HG03064 (cell line): ENCODE measurements around the gene SPATA3.
"Not testable (repeated sequence)": the region's sequence is repeated elsewhere in the genome, so short reads cannot be mapped to it uniquely, and the experiment has no call there.

Experiments
- ATAC-seq: cut with Tn5 transposase; IDR thresholded peaks from one replicate; pipeline ENCODE4 v1.9.1; 2021; ENCODE audit warnings: low read depth; ENCODE audit not compliant: unreplicated experiment

Gene SPATA3

DNA sequence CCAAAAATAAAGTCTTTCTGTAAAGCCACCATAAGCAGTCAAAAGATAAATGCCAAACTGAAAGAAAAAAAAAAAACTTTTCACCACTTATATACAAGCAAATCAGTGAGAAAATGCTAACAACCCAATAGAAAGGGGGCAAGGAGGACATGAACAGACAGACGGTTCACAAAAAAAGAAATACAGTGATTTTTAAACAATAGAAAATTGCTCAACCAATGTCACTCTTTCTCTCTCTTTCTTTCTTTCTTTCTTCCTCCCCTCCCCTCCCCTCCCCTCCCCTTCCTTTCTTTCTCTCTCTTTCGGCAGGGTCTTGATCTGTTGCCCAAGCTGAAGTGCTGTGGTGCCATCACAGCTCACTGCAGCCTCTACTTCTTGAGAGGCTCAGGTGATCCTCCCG lies 28.8 kb upstream of the SPATA3 start:
- no peak for ATAC-seq

- not testable (repeated sequence) for ATAC-seq
Observed at GRCh38 chr2:230968314-230968713, 27.6 kb upstream of the SPATA3 start.

GRCh38 chr2:230968921-230969658 lies 26.8 kb upstream of the SPATA3 start:
- no peak for ATAC-seq

GRCh38 chr2:230969659-230970015 lies 26.3 kb upstream of the SPATA3 start:
- no peak for ATAC-seq

GRCh38 chr2:230972046-230972445 lies 23.9 kb upstream of the SPATA3 start:
- ATAC-seq, result no peak

DNA sequence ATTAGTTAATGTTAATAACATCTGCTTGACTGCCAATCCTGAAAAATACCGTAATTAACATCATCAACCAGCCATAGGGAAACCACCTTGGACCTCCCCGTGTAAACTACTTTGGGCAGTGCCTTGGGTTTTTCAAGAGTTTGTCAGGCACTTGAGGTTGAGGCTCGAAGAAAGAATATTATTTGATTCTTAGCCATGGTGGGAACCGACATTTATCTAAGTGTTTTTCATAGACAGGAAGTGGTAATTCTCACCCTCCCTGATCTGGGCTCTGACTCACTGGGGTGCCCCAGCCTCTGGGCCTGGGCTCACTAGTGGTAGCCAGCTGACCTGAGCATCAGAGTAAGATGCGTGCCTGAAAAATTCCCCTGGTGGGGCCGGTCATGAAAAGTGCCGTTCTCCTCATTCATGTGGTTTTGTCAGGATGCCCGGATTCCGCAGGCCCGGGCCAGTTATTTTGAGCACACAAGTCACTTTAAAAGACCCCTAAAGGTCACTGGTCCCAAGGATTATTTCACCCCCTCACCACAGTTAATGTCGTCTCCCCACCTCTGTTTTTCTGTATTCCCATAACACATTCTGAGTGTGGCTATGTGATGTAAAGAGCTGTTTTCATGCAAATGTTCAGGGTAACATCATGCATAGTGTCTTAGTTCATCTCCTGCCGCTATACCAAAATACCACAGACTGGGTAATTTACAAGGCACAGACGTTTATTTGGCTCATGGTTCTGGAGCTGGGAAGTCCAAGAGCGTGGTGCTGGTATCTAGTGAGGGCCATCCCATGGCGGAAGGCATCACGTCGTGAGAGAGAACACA lies 21.6 kb upstream of the SPATA3 start:
- ATAC-seq, result peak; percentile 76

DNA sequence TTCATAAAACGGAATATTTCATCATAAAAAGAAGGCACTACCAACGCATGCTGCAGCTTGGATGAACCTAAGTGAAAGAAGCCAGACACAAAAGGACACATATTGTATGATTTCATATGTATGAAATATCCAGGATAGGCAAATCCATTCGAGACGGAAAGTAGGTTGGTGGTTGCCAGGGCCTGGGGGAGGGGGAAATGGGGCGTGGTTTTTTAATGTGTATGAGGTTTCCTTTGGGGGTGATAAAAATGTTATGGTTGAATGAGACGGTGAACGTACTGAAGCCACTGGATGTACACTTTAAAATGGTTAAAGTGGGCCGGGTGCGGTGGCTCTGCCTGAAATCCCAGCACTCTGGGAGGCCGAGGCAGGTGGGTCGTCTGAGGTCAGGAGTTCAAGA lies 20.0 kb upstream of the SPATA3 start:
- no peak for ATAC-seq

GRCh38 chr2:230976671-230977171 lies 19.2 kb upstream of the SPATA3 start:
- no peak for ATAC-seq

- ATAC-seq, result no peak
Observed at GRCh38 chr2:230980468-230980867, 15.5 kb upstream of the SPATA3 start.

- no peak for ATAC-seq
Observed at GRCh38 chr2:230981704-230982103, 14.2 kb upstream of the SPATA3 start.

DNA sequence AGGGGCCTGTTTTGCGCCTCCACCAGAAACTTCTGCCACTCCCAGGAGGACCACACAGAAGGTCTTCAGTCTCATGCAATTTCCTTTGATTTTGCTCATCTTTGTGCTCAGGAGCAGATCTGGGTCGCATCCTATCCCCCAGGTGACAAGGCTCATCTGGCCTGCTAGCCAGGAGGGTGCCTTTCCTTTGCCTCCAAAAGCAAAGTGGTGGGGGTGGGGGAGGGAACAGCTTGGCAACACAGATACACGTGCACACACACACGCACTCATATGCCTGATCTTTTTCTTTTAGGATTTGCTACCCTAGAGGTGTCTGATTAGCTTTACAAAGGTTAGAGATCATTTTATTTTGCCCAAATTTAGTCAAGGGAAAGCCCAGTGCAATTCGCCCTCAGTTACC lies 13.8 kb upstream of the SPATA3 start:
- no peak for ATAC-seq

GRCh38 chr2:230982528-230982927 lies 13.4 kb upstream of the SPATA3 start:
- ATAC-seq, result no peak

- no peak for ATAC-seq
Observed at GRCh38 chr2:230983566-230983965, 12.4 kb upstream of the SPATA3 start.

- peak; percentile 62 for ATAC-seq
Observed at GRCh38 chr2:230984393-230985220, 11.3 kb upstream of the SPATA3 start.

DNA sequence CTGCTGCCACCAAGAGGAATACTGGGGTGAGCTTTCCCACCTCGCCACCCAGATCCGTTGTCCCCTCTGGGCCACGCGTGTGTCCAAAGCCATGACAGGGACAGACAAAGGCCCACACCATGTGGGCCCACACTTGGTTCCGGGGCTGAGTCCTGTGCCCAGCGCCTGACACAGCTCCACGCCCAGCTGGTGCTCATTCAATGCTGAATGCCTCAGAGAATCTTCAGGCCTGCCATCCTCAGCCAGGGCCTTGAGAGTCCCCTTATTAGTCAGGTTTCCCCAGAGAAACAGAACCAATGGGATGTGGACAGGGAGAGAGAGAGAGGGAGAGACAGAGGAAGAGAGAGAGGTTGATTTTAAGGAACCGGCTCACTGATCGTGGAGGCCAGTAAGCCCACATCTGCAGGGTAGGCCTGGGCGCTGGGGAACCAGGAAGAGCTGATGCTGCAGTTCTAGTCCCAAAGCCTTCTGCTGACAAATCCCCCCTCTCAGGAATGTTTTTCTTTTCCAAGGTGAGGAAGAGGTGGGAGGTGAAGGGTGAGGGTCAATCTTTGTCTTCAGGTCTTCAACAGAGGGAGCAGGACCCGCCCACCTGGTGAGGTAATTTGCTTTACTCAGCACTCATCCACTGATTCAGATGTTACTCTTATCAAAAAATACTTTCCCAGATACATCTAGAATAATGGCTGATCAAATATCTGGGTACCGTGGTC lies 10.2 kb upstream of the SPATA3 start:
- ATAC-seq, result no peak

DNA sequence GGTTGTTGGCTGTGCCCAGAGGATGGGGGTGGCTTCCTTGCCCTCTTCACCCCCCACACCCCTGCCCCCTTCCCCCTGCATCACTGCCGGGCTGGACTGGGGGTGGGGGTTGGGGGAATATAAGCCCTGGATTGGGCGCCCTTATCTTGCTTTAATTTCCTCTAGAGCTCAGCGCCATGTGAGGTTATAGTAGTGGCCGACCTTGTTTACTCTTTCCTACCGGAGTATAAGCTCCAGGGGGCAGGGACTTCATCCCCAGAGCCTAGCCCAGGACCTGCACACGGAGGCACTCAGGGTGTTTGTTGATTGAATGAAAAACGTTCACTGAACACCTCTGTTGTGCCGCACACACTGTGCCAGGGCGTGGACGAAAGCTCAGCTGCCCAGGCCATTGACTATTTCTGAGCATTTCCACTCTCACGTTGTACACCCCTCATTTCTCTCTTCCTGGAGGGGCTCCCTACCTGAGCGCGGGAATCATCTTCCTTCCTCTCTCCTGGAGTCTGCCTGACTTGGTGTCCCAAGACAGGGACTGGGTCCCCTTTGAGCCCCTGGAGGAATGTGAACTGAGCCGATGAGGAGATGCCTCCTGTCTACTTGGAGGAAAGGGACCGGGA lies 9.3 kb upstream of the SPATA3 start:
- ATAC-seq, result no peak

DNA sequence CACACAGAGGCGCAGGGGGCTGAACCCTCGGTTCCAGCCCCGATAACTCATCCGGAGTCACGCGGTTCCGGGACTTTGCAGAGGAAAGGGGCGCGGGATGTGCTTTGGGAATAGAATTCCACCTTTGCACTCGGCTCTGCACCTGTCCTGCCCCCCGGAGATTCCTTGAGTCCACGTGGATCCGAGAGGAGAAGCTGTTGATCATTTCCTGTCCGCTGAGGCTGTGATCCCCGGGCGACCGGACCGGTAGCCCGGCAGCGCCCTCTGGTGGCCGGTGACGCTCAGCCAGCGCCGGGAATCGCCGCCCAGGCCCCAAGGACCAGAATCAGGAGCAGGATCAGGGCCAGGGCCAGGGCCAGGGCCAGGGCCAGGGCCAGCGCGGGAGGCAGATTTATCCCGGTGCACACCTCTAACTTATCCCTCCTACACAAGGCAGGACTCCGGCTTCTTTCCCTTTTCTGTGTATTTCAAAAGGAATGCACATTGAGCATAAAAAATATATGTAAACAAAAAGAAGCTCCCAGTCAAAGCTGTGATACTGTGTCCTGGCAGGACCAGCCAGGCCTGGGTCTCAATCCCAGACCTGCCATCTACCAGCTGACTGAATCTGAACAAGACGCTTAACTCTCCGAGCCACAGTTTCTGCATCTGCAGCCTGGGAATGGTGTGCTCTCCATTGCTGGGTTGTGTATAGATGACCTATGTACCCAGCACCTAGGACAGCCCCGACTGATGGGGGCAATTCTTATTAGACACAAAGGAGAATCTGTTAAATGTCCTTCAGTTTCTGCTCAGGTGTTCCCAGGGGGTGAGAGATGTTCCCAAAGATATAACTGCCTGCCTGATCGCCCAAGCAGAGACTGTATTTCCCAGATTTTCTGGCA lies 8.5 kb upstream of the SPATA3 start:
- ATAC-seq, result no peak

DNA sequence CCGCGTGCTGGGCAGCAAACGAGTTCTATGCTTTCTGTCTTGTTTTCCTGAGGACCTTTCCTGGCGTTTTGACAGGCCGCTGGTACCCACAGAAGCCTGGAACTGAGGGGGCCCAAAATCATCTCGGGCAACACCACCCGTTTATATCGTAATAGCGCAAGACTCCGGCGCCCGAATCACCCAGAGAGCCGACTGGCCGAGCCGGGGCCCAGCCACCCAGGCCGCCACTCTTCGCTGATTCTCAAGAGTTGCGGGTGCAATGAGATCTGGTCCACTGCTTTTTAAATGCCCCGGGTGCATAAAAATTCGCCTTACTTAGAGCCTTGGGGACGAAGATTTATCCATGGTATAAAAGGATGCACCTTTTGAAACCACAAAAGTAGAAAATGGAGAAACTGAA lies 6.2 kb upstream of the SPATA3 start:
- no peak for ATAC-seq
